GM12878 (cell line): ENCODE measurements around the gene TMCC2. TPM values are rescaled to one million over a fixed set of nuclear protein-coding genes. Genes with fewer than 3 reads are reported as not detected.

ENCODE experiments used
- ATAC-seq: fragments of 200-7000 bp; cut with Tn5 transposase; 3 replicates; pipeline ENCODE4 v1.9.1; 2020; ENCODE audit warnings: mild to moderate bottlenecking, moderate library complexity
- BruUV-seq: library from RNA; stranded (reverse); fragments of 400-500 nt; replicated peaks from 2 replicates; lab custom pipeline; 2021; lab: Mats Ljungman, UMichigan
- CTCF ChIA-PET: fragments of 300-600 bp; sonication (Branson Sonifier 250); formaldehyde crosslinking; extraction: SDS; loops from one replicate; lab custom pipeline; 2021; ENCODE audit warnings: inconsistent platforms; lab: Yijun Ruan, JAX
- POLR2A ChIA-PET: fragments of 350-600 bp; formaldehyde crosslinking; extraction: SDS; loops from one replicate; lab custom pipeline; 2021; ENCODE audit warnings: inconsistent platforms; lab: Charles Lee
- RAD21 ChIA-PET: fragments of 300-600 bp; sonication (Branson Sonifier 250); formaldehyde crosslinking; loops from one replicate; lab custom pipeline; 2023; ENCODE audit warnings: antibody characterized with exemption; ENCODE audit not compliant: unreplicated experiment; lab: Charles Lee
- SMC1A ChIA-PET: fragments of 300-600 bp; sonication (Branson Sonifier 250); formaldehyde crosslinking; loops from one replicate; lab custom pipeline; 2023; ENCODE audit not compliant: unreplicated experiment, uncharacterized antibody; lab: Charles Lee
- DNase-seq: peaks from one replicate; pipeline ENCODE4 v3.0.0-alpha.2; 2011; ENCODE audit warnings: low read depth, low spot score
- FAIRE-seq: peaks from 3 replicates; lab custom pipeline; 2011; peaks lifted over from hg19 to GRCh38; lab: Jason Lieb, UNC
- H2AFZ ChIP-seq: 2 replicates; pipeline ENCODE4 v1.6.0; 2011; ENCODE audit warnings: low read depth, low read length, control low read depth; ENCODE audit not compliant: control insufficient read depth
- H3K27ac ChIP-seq: 2 replicates; pipeline ENCODE4 v1.5.1; 2011; ENCODE audit warnings: control low read depth; ENCODE audit not compliant: control insufficient read depth, insufficient read depth
- H3K27me3 ChIP-seq, 2 experiments: replicated peaks in 1 of 2; 2 replicates each; pipeline versions ENCODE4 v1.6.0 to v1.6.1; 2011; ENCODE audit warnings: low read length in 1 of 2; ENCODE audit not compliant: control insufficient read depth in 2 of 2, insufficient read depth in 2 of 2
- H3K36me3 ChIP-seq, 2 experiments: 2 replicates each; pipeline ENCODE4 v1.5.1; 2011; ENCODE audit warnings: low read length in 1 of 2; ENCODE audit not compliant: control insufficient read depth in 2 of 2, insufficient read depth in 2 of 2
- H3K4me1 ChIP-seq: 2 replicates; pipeline ENCODE4 v1.6.1; 2011; ENCODE audit warnings: mild to moderate bottlenecking, low read length, moderate library complexity, mixed read lengths; ENCODE audit not compliant: control insufficient read depth, insufficient read depth
- H3K4me2 ChIP-seq: 2 replicates; pipeline ENCODE4 v1.6.0; 2011; ENCODE audit warnings: control low read depth; ENCODE audit not compliant: control insufficient read depth, insufficient read depth
- H3K4me3 ChIP-seq: fragments of 200-600 bp; sonication (generic); 2 replicates; pipeline ENCODE4 v1.5.1; 2016
- H3K79me2 ChIP-seq: 2 replicates; pipeline ENCODE4 v1.6.0; 2011; ENCODE audit warnings: low read length; ENCODE audit not compliant: control insufficient read depth, insufficient read depth
- H3K9ac ChIP-seq: 2 replicates; pipeline ENCODE4 v1.8.0; 2011; ENCODE audit warnings: low read length, control low read depth, mixed read lengths; ENCODE audit not compliant: control insufficient read depth, insufficient read depth
- H3K9me3 ChIP-seq: replicated peaks from 3 replicates; pipeline ENCODE4 v1.5.1; 2011; ENCODE audit warnings: mild to moderate bottlenecking, low read length; ENCODE audit not compliant: control insufficient read depth, insufficient read depth
- H4K20me1 ChIP-seq: 2 replicates; pipeline ENCODE4 v1.6.0; 2011; ENCODE audit not compliant: control insufficient read depth, insufficient read depth
- CBX5 ChIP-seq: sonication (generic); IDR thresholded peaks from 2 replicates; pipeline ENCODE4 v1.6.1; 2016; ENCODE audit warnings: low read depth, moderate library complexity, mild to moderate bottlenecking, inconsistent platforms
- DPF2 ChIP-seq: fragments of 450-650 bp; IDR thresholded peaks from 2 replicates; pipeline ENCODE4 v1.6.1; 2017; ENCODE audit warnings: mild to moderate bottlenecking
- E4F1 ChIP-seq: fragments of 450-650 bp; IDR thresholded peaks from 2 replicates; pipeline ENCODE4 v1.6.1; 2018; ENCODE audit warnings: borderline replicate concordance, mild to moderate bottlenecking; ENCODE audit not compliant: partially characterized antibody
- GABPA ChIP-seq: IDR thresholded peaks from 2 replicates; pipeline ENCODE4 v1.6.1; 2014; ENCODE audit warnings: antibody characterized with exemption, low read depth, mild to moderate bottlenecking, inconsistent platforms
- MLLT1 ChIP-seq: fragments of 450-650 bp; IDR thresholded peaks from 2 replicates; pipeline ENCODE4 v1.6.1; 2016; ENCODE audit warnings: mild to moderate bottlenecking
- MXI1 ChIP-seq: fragments of 150-350 bp; IDR thresholded peaks from 2 replicates; pipeline ENCODE4 v1.6.1; 2011; ENCODE audit warnings: low read depth, mild to moderate bottlenecking, inconsistent platforms, low read length, improper control_type of control experiment
- MYC ChIP-seq: IDR thresholded peaks from 2 replicates; pipeline ENCODE4 v1.6.1; 2011; ENCODE audit warnings: mild to moderate bottlenecking, low read length, moderate library complexity, inconsistent platforms; ENCODE audit not compliant: insufficient read depth, insufficient replicate concordance, insufficient read length, severe bottlenecking
- PAX5 ChIP-seq: IDR thresholded peaks from 2 replicates; pipeline ENCODE4 v1.6.1; 2011; ENCODE audit warnings: low read depth, low read length, borderline replicate concordance
- POLR2A ChIP-seq: IDR thresholded peaks from 2 replicates; pipeline ENCODE4 v1.6.1; 2011; ENCODE audit warnings: low read depth, mild to moderate bottlenecking, low read length
- TARDBP ChIP-seq: IDR thresholded peaks from 2 replicates; pipeline ENCODE4 v1.6.1; 2016; ENCODE audit warnings: borderline replicate concordance
- ZNF384 ChIP-seq: IDR thresholded peaks from 2 replicates; pipeline ENCODE4 v1.6.1; 2012; ENCODE audit warnings: low read depth, mild to moderate bottlenecking, low read length, improper control_type of control experiment, borderline replicate concordance
- ZSCAN29 ChIP-seq: fragments of 450-650 bp; IDR thresholded peaks from 2 replicates; pipeline ENCODE4 v1.6.1; 2017; ENCODE audit warnings: mild to moderate bottlenecking, moderate library complexity
- WGBS: methylation state at CpG from one replicate; pipeline ENCODE4 v1.1.6; 2016; ENCODE audit warnings: low lambda C conversion rate; ENCODE audit not compliant: insufficient replicate concordance, insufficient coverage; ENCODE audit errors: missing lambda C conversion rate; 5-methylcytosine and 5-hydroxymethylcytosine counted together
- in situ Hi-C: fragments of 300-500 bp; cut with MboI; formaldehyde crosslinking; loops from 9 replicates; pipeline ENCODE4 v1.14.3; 2018; ENCODE audit warnings: mixed read lengths
- intact Hi-C: fragments of 100-400 bp; cut with micrococcal nuclease; formaldehyde crosslinking; loops from one replicate; pipeline ENCODE4 v1.14.2; 2022; ENCODE audit not compliant: unreplicated experiment
- polyA plus RNA-seq, 11 experiments: library from polyadenylated mRNA; depleted of rRNA in 4 of 11; unstranded in 6 of 11; stranded (reverse) in 5 of 11; fragments of >200 nt; fragmentation: Nextera tagmentation in 4 of 11; fragmentation: Illumina TruSeq in 1 of 11; extraction: Ambion mirVana in 4 of 11; extraction: Trizol in 1 of 11; gene quantifications; 1 replicate in 1 of 11; 2 replicates in 10 of 11; pipeline versions ENCODE4 v1.2.1 to v1.2.3, GENCODE V29; 2011 to 2016; ENCODE audit warnings: inconsistent platforms in 2 of 11, missing spikeins in 2 of 11, low read depth in 1 of 11
- total RNA-seq, 4 experiments: library from RNA; depleted of rRNA in 3 of 4; stranded (reverse); fragments of >200 nt in 3 of 4; fragmentation: Illumina TruSeq in 1 of 4; extraction: Trizol in 1 of 4; gene quantifications; 2 replicates each; pipeline versions ENCODE4 v1.2.1 to v1.2.3, GENCODE V29; 2013 to 2021

The TMCC2 gene
- total and polyA plus RNA-seq, 10 of the 15 experiments (the other 5 are each of a cell fraction or from before 2014, with no cell fraction given) = 0.06 to 2.3 (median 0.76) TPM

GRCh38 chr1:205257735-205258134 is 30.0 kb downstream of the TMCC2 start:
- POLR2A ChIA-PET = interaction anchor here (7.0 kb wide), 1 partner anchor 28 kb away, joined by 75 read pairs; the partner anchor contains the start of gene TMCC2

More at GRCh38 chr1:205257735-205258134, 30.0 kb downstream of the TMCC2 start:
- FAIRE-seq (no peak), DNase-seq (no peak), ATAC-seq (no peak)
- H3K27me3 ChIP-seq = no peaks in the 10 kb centered on the region; a peak in 2 of 4 replicates
- no peaks in the 10 kb centered on the region for H3K9me3 ChIP-seq
- BruUV-seq = no TSS peak
- WGBS = 0% methylated on average over 2 of the region's 2 CpGs
- intact Hi-C loops (loop anchor here (2.0 to 5.0 kb wide), 2 partner anchors 115 to 197 kb away; no protein-coding TSS in a partner anchor), in situ Hi-C loops (loop anchor here (5.0 kb wide), 1 partner anchor 280 kb away; no protein-coding TSS in a partner anchor)
- RAD21 ChIA-PET = interaction anchor here (0.8 to 21.3 kb wide), 4 partner anchors 13 to 117 kb away, joined by 3 to 728 read pairs (median 4); partner anchors contain the start of gene TMCC2
- H3K27ac ChIP-seq = no peak overlapping the region
- SMC1A ChIA-PET = interaction anchor here (0.7 to 17.4 kb wide), 6 partner anchors 19 to 196 kb away, joined by 3 to 427 read pairs (median 8); partner anchors contain the start of genes RBBP5 and TMCC2
- H3K79me2 ChIP-seq = no peaks in the 10 kb centered on the region
- H3K4me3 ChIP-seq = no peak overlapping the region
- no peaks in the 10 kb centered on the region for H3K36me3 ChIP-seq
- H3K9ac ChIP-seq = no peak overlapping the region
- H4K20me1 ChIP-seq = peaks cover 4% of the 10 kb centered on the region
- TF ChIP-seq CBX5 (no peak), ZSCAN29 (no peak), TARDBP (no peak), POLR2A (no peak), PAX5 (no peak), ZNF384 (no peak), MYC (no peak), E4F1 (no peak), GABPA (no peak), MXI1 (no peak), DPF2 (no peak), MLLT1 (no peak)
- CTCF ChIA-PET = interaction anchor here (0.7 to 42.1 kb wide), 13 partner anchors 12 to 282 kb away, joined by 3 to 2333 read pairs (median 12); partner anchors contain the start of genes NUAK2 and TMCC2
- no peak overlapping the region for H2AFZ ChIP-seq
- no peak overlapping the region for H3K4me2 ChIP-seq
- no peaks in the 10 kb centered on the region for H3K4me1 ChIP-seq
